H1 (cell line): ENCODE results near the gene CLDN12. TPM values are rescaled to one million over a fixed set of nuclear protein-coding genes. Genes with fewer than 3 reads are reported as not detected.

ENCODE experiments used
- CTCF ChIA-PET: fragments of 300-600 bp; sonication (Branson Sonifier 250); formaldehyde crosslinking; loops from one replicate; lab custom pipeline; 2021; ENCODE audit not compliant: partially characterized antibody; lab: Charles Lee
- POLR2A ChIA-PET: fragments of 300-600 bp; sonication (Branson Sonifier 250); formaldehyde crosslinking; loops from one replicate; lab custom pipeline; 2021; ENCODE audit warnings: inconsistent platforms; ENCODE audit not compliant: partially characterized antibody; lab: Charles Lee
- DNase-seq, 2 experiments: peaks; one replicate each; pipeline versions ENCODE4 v3.0.0 to v3.0.0-alpha.2; 2010 to 2022; ENCODE audit warnings: low spot score in 2 of 2, low read depth in 1 of 2, mixed read lengths in 1 of 2
- FAIRE-seq: peaks from 2 replicates; lab custom pipeline; 2011; peaks lifted over from hg19 to GRCh38; lab: Jason Lieb, UNC
- H2AFZ ChIP-seq: 2 replicates; pipeline ENCODE4 v1.8.1; 2012; ENCODE audit warnings: low read length, inconsistent platforms
- H2AK5ac ChIP-seq: 2 replicates; pipeline ENCODE4 v1.6.1; 2013; ENCODE audit warnings: low read depth, low read length
- H2BK120ac ChIP-seq: replicated peaks from 2 replicates; pipeline ENCODE3; 2013; ENCODE audit warnings: low read depth, low read length, inconsistent platforms
- H2BK12ac ChIP-seq: 2 replicates; pipeline ENCODE4 v1.6.1; 2013; ENCODE audit warnings: low read depth, low read length
- H2BK15ac ChIP-seq: 2 replicates; pipeline ENCODE4 v1.6.1; 2013; ENCODE audit warnings: low read length
- H2BK20ac ChIP-seq: 2 replicates; pipeline ENCODE4 v1.6.1; 2013; ENCODE audit warnings: low read length
- H2BK5ac ChIP-seq: 2 replicates; pipeline ENCODE4 v1.6.1; 2013; ENCODE audit warnings: low read depth, low read length
- H3K14ac ChIP-seq: 2 replicates; pipeline ENCODE4 v1.6.1; 2013; ENCODE audit warnings: inconsistent platforms; ENCODE audit not compliant: insufficient read length
- H3K18ac ChIP-seq: 2 replicates; pipeline ENCODE4 v1.6.1; 2013; ENCODE audit warnings: low read length; ENCODE audit errors: extremely low read depth
- H3K23ac ChIP-seq: 2 replicates; pipeline ENCODE4 v1.6.1; 2013; ENCODE audit warnings: inconsistent platforms; ENCODE audit not compliant: insufficient read length
- H3K23me2 ChIP-seq: 2 replicates; pipeline ENCODE4 v1.6.1; 2013; ENCODE audit warnings: low read depth, low read length
- H3K27ac ChIP-seq: 2 replicates; pipeline ENCODE4 v1.6.1; 2011; ENCODE audit warnings: low read depth, low read length, inconsistent platforms
- H3K27me3 ChIP-seq, 4 experiments: replicated peaks in 1 of 4; 1 replicate in 1 of 4; 2 replicates in 3 of 4; pipeline versions ENCODE4 v1.6.1 to v1.8.1; 2011 to 2013; ENCODE audit warnings: low read length in 3 of 4, mild to moderate bottlenecking in 3 of 4, inconsistent platforms in 2 of 4, mixed read lengths in 2 of 4, moderate library complexity in 1 of 4; ENCODE audit not compliant: control insufficient read depth in 3 of 4, insufficient read depth in 3 of 4; ENCODE audit errors: extremely low read depth in 1 of 4
- H3K36me3 ChIP-seq, 4 experiments: 2 replicates each; pipeline versions ENCODE4 v1.6.1 to v1.8.1; 2011 to 2013; ENCODE audit warnings: mild to moderate bottlenecking in 4 of 4, low read length in 3 of 4, moderate library complexity in 2 of 4, control low read depth in 1 of 4, inconsistent platforms in 1 of 4; ENCODE audit not compliant: insufficient read depth in 4 of 4, control insufficient read depth in 2 of 4
- H3K4ac ChIP-seq: replicated peaks from 2 replicates; pipeline ENCODE3; 2013; ENCODE audit warnings: low read length, low read depth, mixed read lengths, inconsistent platforms; ENCODE audit not compliant: insufficient read length
- H3K4me1 ChIP-seq, 4 experiments: replicated peaks in 1 of 4; 1 replicate in 1 of 4; 2 replicates in 3 of 4; pipeline versions ENCODE4 v1.6.1 to v1.8.1; 2011 to 2013; ENCODE audit warnings: low read length in 3 of 4, inconsistent platforms in 2 of 4, mixed read lengths in 1 of 4; ENCODE audit not compliant: insufficient read depth in 4 of 4, control insufficient read depth in 3 of 4
- H3K4me2 ChIP-seq, 2 experiments: 2 replicates each; pipeline versions ENCODE4 v1.6.1 to v1.8.1; 2011 to 2013; ENCODE audit warnings: low read depth in 2 of 2, low read length in 2 of 2, control low read depth in 1 of 2, inconsistent platforms in 1 of 2, mild to moderate bottlenecking in 1 of 2; ENCODE audit not compliant: insufficient read depth in 1 of 2
- H3K4me3 ChIP-seq, 4 experiments: fragments of 200-600, 300-600 bp in 1 of 4; sonication (generic), shearing (Covaris generic), sonication (Bioruptor Twin) in 1 of 4; 2 replicates each; pipeline versions ENCODE4 v1.5.1 to v1.8.1; 2011 to 2016; ENCODE audit warnings: low read length in 4 of 4, low read depth in 3 of 4, control low read depth in 2 of 4, inconsistent platforms in 2 of 4, mild to moderate bottlenecking in 2 of 4, mixed read lengths in 1 of 4, moderate library complexity in 1 of 4; ENCODE audit not compliant: insufficient read depth in 2 of 4; ENCODE audit errors: extremely low read depth in 1 of 4
- H3K56ac ChIP-seq: replicated peaks from 2 replicates; pipeline ENCODE3; 2013; ENCODE audit warnings: low read depth, mild to moderate bottlenecking, mixed read lengths, low read length, inconsistent platforms; ENCODE audit not compliant: insufficient read length
- H3K79me1 ChIP-seq: 2 replicates; pipeline ENCODE4 v1.6.1; 2013; ENCODE audit warnings: low read depth, low read length, control low read depth
- H3K79me2 ChIP-seq, 2 experiments: 2 replicates each; pipeline versions ENCODE4 v1.6.1 to v1.8.1; 2012 to 2013; ENCODE audit warnings: low read length in 2 of 2, mild to moderate bottlenecking in 2 of 2, inconsistent platforms in 1 of 2; ENCODE audit not compliant: insufficient read depth in 2 of 2, control insufficient read depth in 1 of 2
- H3K9ac ChIP-seq, 4 experiments: replicated peaks in 1 of 4; 1 replicate in 1 of 4; 2 replicates in 3 of 4; pipeline versions ENCODE4 v1.6.1 to v1.8.1; 2011 to 2013; ENCODE audit warnings: low read depth in 3 of 4, low read length in 3 of 4, control low read depth in 2 of 4, mild to moderate bottlenecking in 2 of 4, moderate library complexity in 2 of 4, inconsistent platforms in 1 of 4; ENCODE audit errors: extremely low read depth in 1 of 4
- H3K9me3 ChIP-seq, 2 experiments: 2 replicates each; pipeline versions ENCODE4 v1.6.1 to v1.8.1; 2012 to 2013; ENCODE audit warnings: mild to moderate bottlenecking in 2 of 2, moderate library complexity in 2 of 2, control low read depth in 1 of 2, inconsistent platforms in 1 of 2, low read depth in 1 of 2, low read length in 1 of 2, mixed read lengths in 1 of 2; ENCODE audit not compliant: insufficient read depth in 2 of 2
- H4K20me1 ChIP-seq, 2 experiments: replicated peaks in 1 of 2; 2 replicates each; pipeline versions ENCODE3 to v1.8.1; 2011 to 2013; ENCODE audit warnings: inconsistent platforms in 2 of 2, low read length in 2 of 2, mild to moderate bottlenecking in 1 of 2; ENCODE audit not compliant: insufficient read depth in 2 of 2, control insufficient read depth in 1 of 2
- H4K5ac ChIP-seq: 2 replicates; pipeline ENCODE4 v1.6.1; 2013; ENCODE audit warnings: low read length, low read depth, mixed read lengths, inconsistent platforms; ENCODE audit not compliant: insufficient read length
- H4K8ac ChIP-seq: 2 replicates; pipeline ENCODE4 v1.8.0; 2013; ENCODE audit warnings: mild to moderate bottlenecking, moderate library complexity, low read length, inconsistent platforms; ENCODE audit not compliant: insufficient read depth; ENCODE audit errors: extremely low read depth
- H4K91ac ChIP-seq: replicated peaks from 2 replicates; pipeline ENCODE3; 2013; ENCODE audit warnings: low read length, mixed read lengths, inconsistent platforms; ENCODE audit not compliant: insufficient read length
- BACH1 ChIP-seq: IDR thresholded peaks from 2 replicates; pipeline ENCODE4 v1.6.1; 2012; ENCODE audit warnings: low read length, improper control_type of control experiment
- CBX8 ChIP-seq: fragments of 300-800, 300-1000 bp; sonication (generic); IDR thresholded peaks from 2 replicates; pipeline ENCODE4 v1.7.1; 2016; ENCODE audit warnings: low read depth, low read length, borderline replicate concordance
- EZH2 ChIP-seq: fragments of 200-600 bp; sonication (generic); IDR thresholded peaks from 2 replicates; pipeline ENCODE4 v1.7.1; 2012; ENCODE audit warnings: low read depth, mild to moderate bottlenecking, moderate library complexity, low read length, inconsistent platforms; ENCODE audit not compliant: severe bottlenecking
- KDM1A ChIP-seq: fragments of 200-600, 300-600 bp; sonication (generic); IDR thresholded peaks from 2 replicates; pipeline ENCODE4 v1.7.1; 2016; ENCODE audit warnings: mild to moderate bottlenecking, low read length, borderline replicate concordance
- MAFK ChIP-seq: IDR thresholded peaks from 2 replicates; pipeline ENCODE4 v1.6.1; 2012; ENCODE audit warnings: low read depth, mild to moderate bottlenecking, improper control_type of control experiment, low read length
- RBBP5 ChIP-seq: IDR thresholded peaks from 2 replicates; pipeline ENCODE4 v1.7.1; 2012; ENCODE audit warnings: low read depth, mild to moderate bottlenecking, inconsistent platforms, low read length, moderate library complexity, borderline replicate concordance
- TEAD4 ChIP-seq: IDR thresholded peaks from 2 replicates; pipeline ENCODE4 v1.6.1; 2012; ENCODE audit warnings: low read depth, low read length, inconsistent platforms, mixed read lengths
- WGBS, 2 experiments: shearing (Covaris generic) in 1 of 2; methylation state at CpG; one replicate each; pipeline versions ENCODE4 v1.1.6 to v1.1.7; 2013 to 2015; ENCODE audit warnings: low lambda C conversion rate in 2 of 2, mixed read lengths in 2 of 2, inconsistent platforms in 1 of 2, low coverage in 1 of 2, missing lambda C conversion rate in 1 of 2; ENCODE audit not compliant: insufficient replicate concordance in 2 of 2, insufficient coverage in 1 of 2, insufficient read length in 1 of 2; ENCODE audit errors: extremely low coverage in 1 of 2, missing lambda C conversion rate in 1 of 2; 5-methylcytosine and 5-hydroxymethylcytosine counted together
- polyA plus RNA-seq, 7 experiments: library from polyadenylated mRNA; depleted of rRNA in 3 of 7; stranded (reverse) in 5 of 7; unstranded in 2 of 7; fragments of >200 nt in 5 of 7; fragments of 200-250 nt in 2 of 7; gene quantifications; 1 replicate in 5 of 7; 2 replicates in 1 of 7; 4 replicates in 1 of 7; pipeline versions ENCODE4 v1.2.1 to v1.2.3, GENCODE V29; 2011 to 2013; ENCODE audit warnings: missing spikeins in 2 of 7, mixed read lengths in 2 of 7
- total RNA-seq: library from RNA; stranded (reverse); fragmentation: NEBNext Ultra II Directional; extraction: Animal tissue kit (Norgen Biotek cat#: 25700); gene quantifications from 2 replicates; pipeline ENCODE4 v1.2.1, GENCODE V29; 2021

CLDN12 gene
- total and polyA plus RNA-seq, 2 of the 8 experiments (the other 6 are each of a cell fraction or from before 2014, with no cell fraction given): 49.2 to 127 TPM

- no peak overlapping the region for H3K4me2 ChIP-seq
- FAIRE-seq: no peak
- WGBS, 2 experiments: 88% methylated on average over 3 of the region's 3 CpGs; no CpG with 5 or more reads in 1 of the 2 experiments
Measured at GRCh38 chr7:90383861-90384260, 19.4 kb upstream of the CLDN12 start.

More at GRCh38 chr7:90383861-90384260, 19.4 kb upstream of the CLDN12 start:
- Histone ChIP-seq H3K27me3 (no peaks in the 10 kb centered on the region), H2BK120ac (no peak overlapping the region), H3K18ac (no peak overlapping the region), H3K23me2 (no peaks in the 10 kb centered on the region), H3K14ac (no peak overlapping the region), H3K79me2 (no peaks in the 10 kb centered on the region), H3K27ac (no peak overlapping the region), H4K8ac (no peak overlapping the region), H4K91ac (no peak overlapping the region), H3K79me1 (no peaks in the 10 kb centered on the region), H4K5ac (no peak overlapping the region), H2BK20ac (no peak overlapping the region), H2AK5ac (no peak overlapping the region), H3K4me3 (no peak overlapping the region), H2AFZ (no peak overlapping the region), H3K23ac (no peak overlapping the region), H2BK15ac (no peak overlapping the region), H2BK12ac (no peak overlapping the region), H2BK5ac (no peak overlapping the region), H3K4ac (no peak overlapping the region), H3K9me3 (no peaks in the 10 kb centered on the region), H3K9ac (no peak overlapping the region), H3K4me1 (no peaks in the 10 kb centered on the region), H4K20me1 (no peaks in the 10 kb centered on the region), H3K56ac (no peak overlapping the region), H3K36me3 (peaks cover 0 to 29% (median 14%) of the 10 kb centered on the region in 4 experiments; a peak in 6 of 8 replicates)
- TF ChIP-seq TEAD4 (no peak), KDM1A (no peak), EZH2 (no peak), BACH1 (no peak), RBBP5 (no peak), CBX8 (no peak), MAFK (no peak)
- ChIA-PET CTCF (no interaction called here), POLR2A (no interaction called here)
- DNase-seq: no peak
